Measurements from ENCODE around the gene SLC12A8. TPM values are rescaled to one million over a fixed set of nuclear protein-coding genes. Genes with fewer than 3 reads are reported as not detected.

The SLC12A8 gene
- total RNA-seq: under 1 TPM; 0.48 to 1.00 TPM

DNA sequence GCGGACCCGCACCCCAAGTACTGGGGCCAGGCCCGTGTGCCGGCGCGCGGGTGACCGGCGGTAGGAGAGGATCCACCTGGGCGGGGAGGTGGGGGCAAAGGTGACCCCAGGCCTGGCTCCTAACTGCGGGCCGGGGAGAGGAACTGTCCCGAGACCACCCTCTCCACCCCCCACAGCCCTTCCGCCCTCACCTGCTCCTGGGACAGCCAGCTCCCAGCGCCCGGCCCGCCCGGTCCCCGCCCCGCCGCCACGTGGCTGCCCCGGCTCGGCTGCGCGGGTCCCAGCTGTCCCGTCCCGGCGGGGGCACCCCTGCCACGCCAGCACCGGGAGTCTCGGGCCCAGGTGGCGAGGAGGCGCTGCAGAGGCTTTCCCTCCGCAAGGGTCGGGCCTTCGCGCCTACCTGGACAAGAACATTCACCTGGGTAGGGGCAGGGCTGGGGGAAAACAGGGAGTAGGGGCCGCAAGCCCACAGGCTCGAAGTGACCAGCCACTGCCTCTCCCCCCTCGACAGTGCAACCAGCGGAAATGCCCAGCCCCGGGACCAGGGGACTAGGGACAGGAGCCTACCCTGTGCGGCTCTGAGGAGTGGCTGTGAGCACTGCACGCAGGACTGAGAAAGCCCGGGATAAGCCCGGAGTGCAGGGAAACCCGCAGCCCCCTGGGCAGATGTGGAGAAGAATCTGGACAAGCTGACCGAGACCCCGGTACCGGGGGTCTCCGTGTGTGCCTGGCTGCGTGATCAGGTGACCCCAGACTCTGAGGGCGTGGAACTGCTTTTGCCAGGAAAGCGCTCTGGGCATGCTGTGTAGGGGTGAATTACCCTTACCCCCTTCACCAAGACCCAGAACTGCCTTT is at the start of gene SLC12A8:
TSS of gene SLC12A8 (minus strand) at position 240 of the 855 bp plus-strand sequence. CDS start 1,399 bp downstream, outside the sequence.
- intact Hi-C loops (cut with micrococcal nuclease): loop anchor here (5.0 kb wide), 1 partner anchor 55 kb away; no protein-coding TSS in a partner anchor
- H3K9me3 Mint-ChIP-seq: no peaks in the 10 kb centered on the region
- no peak within 1 kb of the TSS for H3K27ac Mint-ChIP-seq
- peaks cover 2% of the 10 kb centered on the region for H3K36me3 Mint-ChIP-seq
- CTCF ChIA-PET: no interaction called here
- DNase-seq: no peak
- H3K27me3 Mint-ChIP-seq: peaks cover 45% of the 10 kb centered on the region
- H3K4me3 Mint-ChIP-seq: no peak within 1 kb of the TSS
- POLR2A ChIA-PET: no interaction called here
- peaks cover 16% of the 10 kb centered on the region for H3K4me1 Mint-ChIP-seq (ENCODE audit: low read depth)

DNA sequence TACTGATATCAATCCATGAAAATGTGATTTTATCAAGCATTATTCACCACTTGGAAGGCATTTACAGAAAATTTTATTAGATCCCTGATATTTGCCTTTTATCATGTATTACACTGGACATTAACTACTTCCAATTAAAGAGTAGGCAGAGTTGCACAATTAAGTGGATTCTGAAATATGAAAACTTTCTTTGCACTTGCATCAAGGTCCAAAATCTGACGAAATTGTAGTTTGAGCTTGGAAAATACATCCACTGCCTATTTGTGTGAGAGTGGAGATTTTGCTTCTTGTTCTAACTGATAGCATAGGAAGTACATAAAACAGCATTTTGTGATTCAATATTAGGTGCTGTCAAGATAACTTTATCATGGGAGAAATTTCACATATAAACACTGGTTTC is 49.6 kb upstream of the SLC12A8 start:
- Mint-ChIP-seq H3K27me3 (no peaks in the 10 kb centered on the region), H3K9me3 (peaks cover 10% of the 10 kb centered on the region), H3K4me1 (ENCODE audit: low read depth) (peaks cover 15% of the 10 kb centered on the region), H3K4me3 (no peak overlapping the region), H3K27ac (no peak overlapping the region), H3K36me3 (peaks cover 39% of the 10 kb centered on the region)
- no peak for DNase-seq
- ChIA-PET CTCF (interaction anchor here (1.2 kb wide), 2 partner anchors 11 kb away, joined by 3 to 4 read pairs; no protein-coding TSS in a partner anchor), POLR2A (no interaction called here)
- intact Hi-C loops (cut with micrococcal nuclease): no loop called here

DNA sequence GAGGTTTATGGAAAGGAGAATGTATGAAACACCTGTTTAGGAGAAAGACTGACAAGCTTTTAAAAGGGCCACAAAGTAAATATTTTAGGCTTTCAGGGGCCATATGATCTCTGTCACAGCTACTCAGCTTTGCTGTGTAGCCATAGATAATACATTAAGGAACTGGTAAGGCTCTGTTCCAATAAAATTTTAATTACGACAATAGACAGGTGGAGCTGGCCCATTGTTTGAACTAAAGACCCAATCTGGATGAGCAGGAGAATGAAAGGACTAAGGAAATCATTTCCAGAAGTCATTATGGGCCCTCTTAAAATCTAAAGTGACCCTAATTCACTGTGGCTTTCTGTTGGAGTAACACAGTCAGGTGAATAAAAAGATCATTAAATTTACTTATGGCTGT is 48.5 kb upstream of the SLC12A8 start:
- ChIA-PET CTCF (interaction anchor here (1.2 kb wide), 1 partner anchor 10 kb away, joined by 3 read pairs; no protein-coding TSS in a partner anchor), POLR2A (no interaction called here)
- peaks cover 36% of the 10 kb centered on the region for H3K36me3 Mint-ChIP-seq
- no peak overlapping the region for H3K27ac Mint-ChIP-seq
- H3K4me3 Mint-ChIP-seq: no peak overlapping the region
- H3K4me1 Mint-ChIP-seq (ENCODE audit: low read depth): peaks cover 5% of the 10 kb centered on the region
- H3K9me3 Mint-ChIP-seq: peaks cover 13% of the 10 kb centered on the region
- DNase-seq: no peak
- H3K27me3 Mint-ChIP-seq: no peaks in the 10 kb centered on the region
- intact Hi-C loops (cut with micrococcal nuclease): no loop called here

DNA sequence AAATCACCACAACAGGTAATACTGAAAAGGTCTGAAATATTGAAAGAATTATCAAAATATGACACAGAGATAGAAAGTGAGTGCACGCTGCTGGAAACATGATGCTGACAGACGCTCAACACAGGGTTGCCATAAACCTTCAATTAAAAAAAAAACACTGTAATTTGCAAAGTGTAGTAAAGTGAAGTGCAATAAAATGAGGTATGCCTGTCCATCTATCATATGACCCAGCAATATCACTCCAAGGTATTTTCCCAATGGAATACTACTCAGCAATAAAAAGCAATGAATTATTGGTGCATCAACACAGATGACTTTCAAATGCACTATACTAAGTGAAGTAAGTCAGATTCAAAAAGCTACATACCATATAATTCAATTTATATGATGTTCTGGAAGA is 47.6 kb upstream of the SLC12A8 start:
- H3K27ac Mint-ChIP-seq: no peak overlapping the region
- DNase-seq: no peak
- H3K4me3 Mint-ChIP-seq: no peak overlapping the region
- peaks cover 13% of the 10 kb centered on the region for H3K9me3 Mint-ChIP-seq
- H3K4me1 Mint-ChIP-seq (ENCODE audit: low read depth): peaks cover 4% of the 10 kb centered on the region
- H3K27me3 Mint-ChIP-seq: no peaks in the 10 kb centered on the region
- POLR2A ChIA-PET: no interaction called here
- intact Hi-C loops (cut with micrococcal nuclease): no loop called here
- CTCF ChIA-PET: no interaction called here
- H3K36me3 Mint-ChIP-seq: peaks cover 34% of the 10 kb centered on the region

DNA sequence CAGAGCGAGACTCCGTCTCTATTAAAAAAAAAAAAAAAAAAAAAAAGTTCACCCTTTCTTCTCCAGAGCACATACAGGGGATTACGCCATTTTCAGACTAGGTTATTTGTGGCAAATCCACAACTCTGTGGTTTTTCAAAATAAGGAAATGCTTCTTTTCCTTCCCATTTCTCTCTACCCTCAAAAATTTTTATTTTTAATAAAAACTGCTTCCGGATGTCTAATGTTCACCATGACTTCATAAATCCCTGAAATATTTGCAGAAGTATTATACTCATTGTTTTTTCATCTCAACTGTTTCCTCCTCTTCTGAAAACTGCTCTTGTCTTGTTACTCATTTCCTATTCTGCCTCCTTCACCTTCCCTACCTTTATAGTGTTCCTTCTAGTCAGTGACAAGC is 45.0 kb upstream of the SLC12A8 start:
- intact Hi-C loops (cut with micrococcal nuclease): no loop called here
- Mint-ChIP-seq H3K9me3 (peaks cover 13% of the 10 kb centered on the region), H3K4me1 (ENCODE audit: low read depth) (peaks cover 4% of the 10 kb centered on the region), H3K4me3 (no peak overlapping the region), H3K27me3 (no peaks in the 10 kb centered on the region), H3K36me3 (peaks cover 31% of the 10 kb centered on the region), H3K27ac (no peak overlapping the region)
- ChIA-PET POLR2A (no interaction called here), CTCF (no interaction called here)
- no peak for DNase-seq

- Mint-ChIP-seq H3K27me3 (no peaks in the 10 kb centered on the region), H3K27ac (no peak overlapping the region), H3K4me3 (no peak overlapping the region), H3K4me1 (ENCODE audit: low read depth) (peaks cover 4% of the 10 kb centered on the region), H3K9me3 (peaks cover 13% of the 10 kb centered on the region), H3K36me3 (peaks cover 31% of the 10 kb centered on the region)
- ChIA-PET POLR2A (no interaction called here), CTCF (interaction anchor here (0.6 kb wide), 1 partner anchor 187 kb away, joined by 3 read pairs; no protein-coding TSS in a partner anchor)
- intact Hi-C loops (cut with micrococcal nuclease): no loop called here
- no peak for DNase-seq
Observed at GRCh38 chr3:125256675-125257074, 44.1 kb upstream of the SLC12A8 start.

GRCh38 chr3:125250973-125251372 is 38.4 kb upstream of the SLC12A8 start:
- no peaks in the 10 kb centered on the region for H3K4me1 Mint-ChIP-seq (ENCODE audit: low read depth)
- H3K27me3 Mint-ChIP-seq: no peaks in the 10 kb centered on the region
- intact Hi-C loops (cut with micrococcal nuclease): no loop called here
- no peak for DNase-seq
- H3K4me3 Mint-ChIP-seq: no peak overlapping the region
- H3K36me3 Mint-ChIP-seq: peaks cover 7% of the 10 kb centered on the region
- no peak overlapping the region for H3K27ac Mint-ChIP-seq
- ChIA-PET POLR2A (no interaction called here), CTCF (interaction anchor here (0.7 to 1.4 kb wide), 3 partner anchors 8 to 12 kb away, joined by 3 to 4 read pairs (median 3); no protein-coding TSS in a partner anchor)
- no peaks in the 10 kb centered on the region for H3K9me3 Mint-ChIP-seq

DNA sequence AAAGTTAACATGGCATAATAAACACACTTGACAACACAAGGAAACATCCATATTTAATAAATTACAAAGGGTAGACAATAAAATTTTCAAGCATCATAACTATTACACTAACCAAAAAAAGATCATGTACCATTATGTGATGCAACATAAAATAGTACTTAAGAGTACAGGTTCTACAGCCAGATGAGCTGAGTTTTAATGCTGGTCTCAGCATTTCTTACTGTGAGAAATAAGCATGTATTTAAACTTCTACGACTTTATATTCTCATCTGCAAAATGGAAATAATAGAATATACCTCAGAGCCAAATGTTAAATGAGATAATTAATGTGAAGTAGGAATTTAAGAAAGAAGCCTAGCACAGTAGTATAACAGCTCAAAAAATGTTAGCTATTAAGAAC is 33.7 kb upstream of the SLC12A8 start:
- Mint-ChIP-seq H3K4me1 (ENCODE audit: low read depth) (no peaks in the 10 kb centered on the region), H3K27me3 (no peaks in the 10 kb centered on the region), H3K27ac (no peak overlapping the region), H3K9me3 (no peaks in the 10 kb centered on the region), H3K36me3 (peaks cover 11% of the 10 kb centered on the region), H3K4me3 (no peak overlapping the region)
- DNase-seq: no peak
- POLR2A ChIA-PET: no interaction called here
- intact Hi-C loops (cut with micrococcal nuclease): no loop called here
- CTCF ChIA-PET: no interaction called here

- Mint-ChIP-seq H3K9me3 (no peaks in the 10 kb centered on the region), H3K27me3 (no peaks in the 10 kb centered on the region), H3K27ac (no peak overlapping the region), H3K36me3 (peaks cover 11% of the 10 kb centered on the region), H3K4me1 (ENCODE audit: low read depth) (no peaks in the 10 kb centered on the region), H3K4me3 (no peak overlapping the region)
- ChIA-PET CTCF (no interaction called here), POLR2A (no interaction called here)
- no peak for DNase-seq
- intact Hi-C loops (cut with micrococcal nuclease): no loop called here
Observed at GRCh38 chr3:125245521-125245920, 33.0 kb upstream of the SLC12A8 start.

DNA sequence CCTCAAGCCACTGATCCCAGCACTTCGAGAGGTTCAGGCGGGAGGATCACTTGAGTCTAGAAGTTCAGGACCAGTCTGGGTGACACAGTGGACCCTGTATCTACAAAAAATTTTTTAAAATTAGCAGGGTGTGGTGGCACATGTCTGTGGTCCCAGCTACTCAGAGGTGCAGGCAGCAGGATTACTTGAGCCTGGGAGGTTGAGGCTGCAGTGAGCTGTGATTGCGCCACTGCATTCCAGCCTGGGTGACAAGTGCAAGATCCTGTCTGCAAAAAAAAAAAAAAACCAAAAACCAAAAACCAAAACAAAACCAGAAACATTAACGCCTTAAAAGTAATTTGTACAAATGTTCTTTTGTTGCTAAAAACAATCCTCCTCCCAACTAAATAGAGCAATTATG is 27.9 kb upstream of the SLC12A8 start:
- DNase-seq: no peak
- POLR2A ChIA-PET: no interaction called here
- Mint-ChIP-seq H3K36me3 (peaks cover 26% of the 10 kb centered on the region), H3K4me3 (no peak overlapping the region), H3K4me1 (ENCODE audit: low read depth) (peaks cover 2% of the 10 kb centered on the region), H3K27me3 (no peaks in the 10 kb centered on the region), H3K9me3 (peaks cover 3% of the 10 kb centered on the region), H3K27ac (no peak overlapping the region)
- intact Hi-C loops (cut with micrococcal nuclease): no loop called here
- CTCF ChIA-PET: no interaction called here

DNA sequence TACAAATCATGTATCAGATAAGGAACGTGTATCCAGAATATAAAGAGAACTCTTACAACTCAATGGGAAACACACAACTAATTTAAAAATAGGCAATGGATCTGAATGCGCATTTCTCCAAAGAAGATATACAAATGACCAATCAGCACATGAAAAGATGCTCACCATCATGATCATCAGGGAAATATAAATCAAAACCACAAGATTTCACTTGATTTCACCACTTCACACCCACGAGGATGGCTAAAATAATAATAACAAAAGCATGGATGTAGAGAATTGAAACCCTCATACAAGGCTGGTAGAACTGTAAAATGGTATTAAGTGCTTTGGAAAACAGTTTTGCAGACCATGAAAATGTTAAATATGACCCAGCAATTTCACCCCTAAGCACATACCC is 26.7 kb upstream of the SLC12A8 start:
- intact Hi-C loops (cut with micrococcal nuclease): loop anchor here (10.0 kb wide), 2 partner anchors 184 to 346 kb away; partner anchors contain the start of gene HEG1
- ChIA-PET CTCF (no interaction called here), POLR2A (no interaction called here)
- peaks cover 3% of the 10 kb centered on the region for H3K9me3 Mint-ChIP-seq
- no peak overlapping the region for H3K27ac Mint-ChIP-seq
- peaks cover 2% of the 10 kb centered on the region for H3K4me1 Mint-ChIP-seq (ENCODE audit: low read depth)
- H3K4me3 Mint-ChIP-seq: no peak overlapping the region
- H3K27me3 Mint-ChIP-seq: no peaks in the 10 kb centered on the region
- DNase-seq: no peak
- peaks cover 27% of the 10 kb centered on the region for H3K36me3 Mint-ChIP-seq

GRCh38 chr3:125238759-125239158 is 26.2 kb upstream of the SLC12A8 start:
- ChIA-PET POLR2A (no interaction called here), CTCF (no interaction called here)
- peaks cover 3% of the 10 kb centered on the region for H3K9me3 Mint-ChIP-seq
- H3K4me1 Mint-ChIP-seq (ENCODE audit: low read depth): peaks cover 2% of the 10 kb centered on the region
- no peaks in the 10 kb centered on the region for H3K27me3 Mint-ChIP-seq
- no peak for DNase-seq
- intact Hi-C loops (cut with micrococcal nuclease): loop anchor here (10.0 kb wide), 2 partner anchors 184 to 346 kb away; partner anchors contain the start of gene HEG1
- H3K36me3 Mint-ChIP-seq: peaks cover 27% of the 10 kb centered on the region
- H3K27ac Mint-ChIP-seq: no peak overlapping the region
- H3K4me3 Mint-ChIP-seq: no peak overlapping the region

All from activated CD4-positive, alpha-beta memory T cell treated with anti-CD3 and anti-CD28 coated beads for 36 hours (primary cell).